Natural killer cell (primary cell): ENCODE measurements around the gene KLHL25. TPM values are rescaled to one million over a fixed set of nuclear protein-coding genes. Genes with fewer than 3 reads are reported as not detected.

ENCODE experiments used
- ATAC-seq, 3 donors: fragments of 150-1000 bp in 2 of 3; fragments of 200-7000 bp in 1 of 3; cut with Tn5 transposase; 1 replicate in 1 of 3; 2 replicates in 2 of 3; pipeline ENCODE4 v1.10.0; 2021; ENCODE audit warnings: mild to moderate bottlenecking in 2 of 3, moderate library complexity in 2 of 3
- DNase-seq, 2 donors: peaks; one replicate each; pipeline versions ENCODE4 v3.0.0 to v3.0.0-alpha.2; 2013 to 2021; ENCODE audit warnings: mixed read lengths in 1 of 2
- H3K27ac ChIP-seq: one replicate; pipeline ENCODE4 v1.5.1; 2013; ENCODE audit warnings: mild to moderate bottlenecking, low read length
- H3K27me3 ChIP-seq: one replicate; pipeline ENCODE4 v1.6.1; 2013; ENCODE audit warnings: low read length; ENCODE audit not compliant: control insufficient read depth, insufficient read depth
- H3K36me3 ChIP-seq: one replicate; pipeline ENCODE4 v1.6.1; 2013; ENCODE audit warnings: low read length; ENCODE audit not compliant: control insufficient read depth, insufficient read depth
- H3K4me1 ChIP-seq: one replicate; pipeline ENCODE4 v1.6.1; 2013; ENCODE audit warnings: low read length; ENCODE audit not compliant: control insufficient read depth, insufficient read depth
- H3K4me3 ChIP-seq: one replicate; pipeline ENCODE4 v1.5.1; 2013; ENCODE audit warnings: low read length
- H3K9me3 ChIP-seq: one replicate; pipeline ENCODE4 v1.6.1; 2013; ENCODE audit warnings: low read length; ENCODE audit not compliant: control insufficient read depth, insufficient read depth
- H3K27ac Mint-ChIP-seq, 2 donors: one replicate each; pipeline ENCODE4 v1.8.0; 2022; ENCODE audit warnings: mild to moderate bottlenecking in 2 of 2, mixed read lengths in 2 of 2, moderate library complexity in 1 of 2
- H3K27me3 Mint-ChIP-seq, 2 donors: one replicate each; pipeline ENCODE4 v1.8.0; 2022; ENCODE audit warnings: low read depth in 2 of 2, mixed read lengths in 2 of 2
- H3K36me3 Mint-ChIP-seq: one replicate; pipeline ENCODE4 v1.8.0; 2022; ENCODE audit warnings: mixed read lengths
- H3K4me1 Mint-ChIP-seq, 2 donors: one replicate each; pipeline ENCODE4 v1.8.0; 2022; ENCODE audit warnings: mixed read lengths in 2 of 2
- H3K4me3 Mint-ChIP-seq: one replicate; pipeline ENCODE4 v1.8.0; 2022; ENCODE audit warnings: mild to moderate bottlenecking, moderate library complexity, mixed read lengths
- H3K9me3 Mint-ChIP-seq, 2 donors: one replicate each; pipeline ENCODE4 v1.8.0; 2022; ENCODE audit warnings: mixed read lengths in 2 of 2
- WGBS: methylation state at CpG from one replicate; pipeline ENCODE4 v1.1.7; 2013; ENCODE audit warnings: missing lambda C conversion rate; ENCODE audit not compliant: insufficient coverage; 5-methylcytosine and 5-hydroxymethylcytosine counted together
- intact Hi-C: fragments of 100-400 bp; cut with micrococcal nuclease; formaldehyde crosslinking; loops from one replicate; pipeline ENCODE4 v1.14.2; 2022
- total RNA-seq, 4 donors: library from RNA; stranded (reverse); fragments of 120-200 nt in 1 of 4; gene quantifications; one replicate each; pipeline versions ENCODE4 v1.2.3 to v1.2.4, GENCODE V29; 2013 to 2022
- TF ChIP-seq, protein P1 (sequence below): fragments of 200-600 bp; IDR thresholded peaks from one replicate; pipeline ENCODE4 v1.8.0; 2022; ENCODE audit warnings: antibody characterized with exemption

KLHL25 gene
- total RNA-seq, 3 donors from 2014 or later (not counting 1 experiment from before 2014, with no cell fraction given), result 6.5 to 16.2 (median 10.4) TPM

DNA sequence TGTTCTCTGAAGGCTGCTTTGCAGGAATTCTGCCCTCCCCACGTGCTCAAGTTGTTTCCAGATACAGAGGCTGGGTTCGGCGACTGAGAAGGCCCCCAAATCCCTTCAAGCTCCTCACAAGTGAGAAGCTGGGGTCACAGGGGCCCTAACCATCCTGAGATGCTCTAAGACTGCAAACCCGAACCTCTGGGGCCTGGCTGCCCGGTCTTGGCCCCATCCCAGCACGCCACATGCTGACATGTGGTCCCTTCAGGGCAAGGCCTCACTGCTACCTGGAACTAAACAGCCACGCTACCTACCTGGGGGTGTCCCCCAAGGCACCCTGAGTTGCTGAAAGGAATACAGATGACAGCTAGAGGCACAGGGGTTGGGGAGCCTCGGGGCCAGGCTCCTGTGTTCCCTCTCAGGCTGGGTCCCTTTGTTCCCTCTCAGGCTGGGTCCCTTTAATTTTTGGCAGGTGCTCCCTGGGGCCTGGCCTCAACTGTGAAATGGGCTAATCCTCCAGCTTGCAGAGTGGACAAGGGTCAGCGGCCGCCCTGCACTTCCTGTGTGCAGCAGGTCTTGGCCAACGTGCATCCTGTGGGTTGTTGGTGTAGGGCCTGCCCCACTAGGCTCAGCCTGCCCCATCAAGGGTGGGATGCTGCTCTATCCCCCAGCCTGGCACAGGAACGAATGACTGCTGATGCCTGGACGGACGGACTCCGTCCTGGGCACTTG lies 32.5 kb downstream of the KLHL25 start:
- no peaks in the 10 kb centered on the region for H3K36me3 Mint-ChIP-seq
- WGBS, result 89% methylated on average over 15 of the region's 15 CpGs
- Histone ChIP-seq H3K36me3 (peaks cover 3% of the 10 kb centered on the region), H3K27ac (no peak overlapping the region), H3K9me3 (no peaks in the 10 kb centered on the region), H3K4me3 (no peak overlapping the region), H3K4me1 (no peaks in the 10 kb centered on the region), H3K27me3 (no peaks in the 10 kb centered on the region)
- no peaks in the 10 kb centered on the region for H3K27me3 Mint-ChIP-seq
- no peak for ATAC-seq
- intact Hi-C loops, result no loop called here
- TF ChIP-seq, protein P1, sequence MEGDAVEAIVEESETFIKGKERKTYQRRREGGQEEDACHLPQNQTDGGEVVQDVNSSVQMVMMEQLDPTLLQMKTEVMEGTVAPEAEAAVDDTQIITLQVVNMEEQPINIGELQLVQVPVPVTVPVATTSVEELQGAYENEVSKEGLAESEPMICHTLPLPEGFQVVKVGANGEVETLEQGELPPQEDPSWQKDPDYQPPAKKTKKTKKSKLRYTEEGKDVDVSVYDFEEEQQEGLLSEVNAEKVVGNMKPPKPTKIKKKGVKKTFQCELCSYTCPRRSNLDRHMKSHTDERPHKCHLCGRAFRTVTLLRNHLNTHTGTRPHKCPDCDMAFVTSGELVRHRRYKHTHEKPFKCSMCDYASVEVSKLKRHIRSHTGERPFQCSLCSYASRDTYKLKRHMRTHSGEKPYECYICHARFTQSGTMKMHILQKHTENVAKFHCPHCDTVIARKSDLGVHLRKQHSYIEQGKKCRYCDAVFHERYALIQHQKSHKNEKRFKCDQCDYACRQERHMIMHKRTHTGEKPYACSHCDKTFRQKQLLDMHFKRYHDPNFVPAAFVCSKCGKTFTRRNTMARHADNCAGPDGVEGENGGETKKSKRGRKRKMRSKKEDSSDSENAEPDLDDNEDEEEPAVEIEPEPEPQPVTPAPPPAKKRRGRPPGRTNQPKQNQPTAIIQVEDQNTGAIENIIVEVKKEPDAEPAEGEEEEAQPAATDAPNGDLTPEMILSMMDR, result no peak
- no peaks in the 10 kb centered on the region for H3K9me3 Mint-ChIP-seq
- no peak overlapping the region for H3K27ac Mint-ChIP-seq
- DNase-seq, result no peak
- peaks cover 0 to 20% of the 10 kb centered on the region in 2 donors for H3K4me1 Mint-ChIP-seq
- H3K4me3 Mint-ChIP-seq, result no peak overlapping the region

GRCh38 chr15:85761635-85762034 lies 33.1 kb downstream of the KLHL25 start:
- H3K4me1 ChIP-seq, result no peaks in the 10 kb centered on the region
- 92% methylated on average over 9 of the region's 9 CpGs for WGBS
- Mint-ChIP-seq H3K4me1 (peaks cover 0 to 18% of the 10 kb centered on the region in 2 donors), H3K36me3 (no peaks in the 10 kb centered on the region), H3K27me3 (no peaks in the 10 kb centered on the region), H3K4me3 (no peak overlapping the region), H3K9me3 (no peaks in the 10 kb centered on the region), H3K27ac (no peak overlapping the region)
- H3K4me3 ChIP-seq, result no peak overlapping the region
- H3K9me3 ChIP-seq, result no peaks in the 10 kb centered on the region
- intact Hi-C loops, result no loop called here
- ATAC-seq (no peak), DNase-seq (no peak)
- peaks cover 3% of the 10 kb centered on the region for H3K36me3 ChIP-seq
- H3K27ac ChIP-seq, result no peak overlapping the region
- no peaks in the 10 kb centered on the region for H3K27me3 ChIP-seq
- TF ChIP-seq, protein P1, result no peak

GRCh38 chr15:85760531-85761371 lies 34.0 kb downstream of the KLHL25 start:
- Mint-ChIP-seq H3K4me3 (no peak overlapping the region), H3K4me1 (peaks cover 0 to 15% of the 10 kb centered on the region in 2 donors), H3K27ac (no peak overlapping the region), H3K27me3 (no peaks in the 10 kb centered on the region), H3K9me3 (no peaks in the 10 kb centered on the region), H3K36me3 (no peaks in the 10 kb centered on the region)
- ATAC-seq, result no peak
- Histone ChIP-seq H3K36me3 (peaks cover 3% of the 10 kb centered on the region), H3K4me3 (no peak overlapping the region), H3K9me3 (no peaks in the 10 kb centered on the region), H3K27me3 (no peaks in the 10 kb centered on the region), H3K4me1 (no peaks in the 10 kb centered on the region), H3K27ac (no peak overlapping the region)
- intact Hi-C loops, result no loop called here
- TF ChIP-seq, protein P1, result no peak
- WGBS, result 95% methylated on average over 28 of the region's 28 CpGs
- DNase-seq, result no peak
